K562 (cell line): ENCODE results near the gene GTF3C4.

Source experiments
- ATF7 ChIP-seq: fragments of 450-650 bp; IDR thresholded peaks from 2 replicates; pipeline ENCODE4 v1.7.1; 2014; ENCODE audit warnings: mild to moderate bottlenecking, moderate library complexity
- BACH1 ChIP-seq: fragments of 200-800 bp; sonication (Bioruptor generic); IDR thresholded peaks from 2 replicates; pipeline ENCODE4 v1.6.1; 2016; ENCODE audit warnings: missing genetic modification characterization, missing compliant biosample characterization
- LARP7 ChIP-seq: fragments of 450-650 bp; IDR thresholded peaks from 2 replicates; pipeline ENCODE4 v1.6.1; 2016
- NCOA2 ChIP-seq, 2 experiments: fragments of 450-650 bp; IDR thresholded peaks; 2 replicates each; pipeline ENCODE4 v1.6.1; 2018; ENCODE audit warnings: mild to moderate bottlenecking in 2 of 2, moderate library complexity in 1 of 2; ENCODE audit not compliant: partially characterized antibody in 2 of 2
- NFXL1 ChIP-seq: fragments of 450-650 bp; formaldehyde crosslinking; IDR thresholded peaks from 2 replicates; pipeline ENCODE4 v1.4.0; 2021; ENCODE audit warnings: mild to moderate bottlenecking
- TCF7L2 ChIP-seq: fragments of 150-350 bp; IDR thresholded peaks from 2 replicates; pipeline ENCODE4 v1.6.1; 2016; ENCODE audit warnings: low read depth, mild to moderate bottlenecking, low read length, moderate library complexity
- ZFP1 ChIP-seq: fragments of 450-650 bp; formaldehyde crosslinking; IDR thresholded peaks from 2 replicates; pipeline ENCODE4 v1.4.0; 2020; ENCODE audit warnings: mild to moderate bottlenecking, mixed read lengths
- ZNF165 ChIP-seq: fragments of 250-450 bp; sonication (Bioruptor Pico); IDR thresholded peaks from 2 replicates; pipeline ENCODE4 v1.4.0; 2020; ENCODE audit warnings: borderline replicate concordance
- TF ChIP-seq, protein P1 (sequence below), 3 experiments: IDR thresholded peaks in 2 of 3; conservative IDR thresholded peaks in 1 of 3; 2 replicates each; pipeline ENCODE4 v1.5.1; 2011 to 2012; ENCODE audit warnings: low read length in 3 of 3, mild to moderate bottlenecking in 3 of 3, control low read depth in 2 of 3, improper control_type of control experiment in 1 of 3, inconsistent platforms in 1 of 3, low read depth in 1 of 3, mixed read lengths in 1 of 3, moderate library complexity in 1 of 3; ENCODE audit not compliant: insufficient read depth in 2 of 3
- TF ChIP-seq, protein P2 (sequence below): sonication (generic); formaldehyde crosslinking; IDR thresholded peaks from 2 replicates; pipeline ENCODE4 v1.8.1; 2023; ENCODE audit warnings: missing genetic modification reagents, mild to moderate bottlenecking, borderline replicate concordance

DNA sequence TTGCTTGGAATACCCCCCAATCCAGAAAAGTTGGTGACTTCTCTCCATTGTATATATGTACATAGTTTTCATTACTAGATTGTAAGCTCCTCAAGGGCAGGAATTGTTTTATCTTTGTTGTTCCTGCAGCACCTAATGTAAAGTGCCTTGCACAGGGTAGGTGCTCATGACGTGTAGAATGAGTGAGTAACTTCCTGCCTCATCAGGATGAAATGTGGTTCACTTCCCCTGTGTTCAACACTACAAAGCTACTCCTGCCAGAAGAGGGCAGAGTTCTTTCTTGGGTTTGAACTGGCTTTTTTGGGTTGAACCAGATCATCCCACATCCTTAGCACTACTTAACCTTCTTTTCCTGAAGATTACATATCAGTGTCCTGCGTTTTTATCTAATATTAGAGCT, 23.9 kb downstream of the GTF3C4 start:
- TF ChIP-seq LARP7 (no peak), ZNF165 (CRISPR knock-in tag) (no peak), BACH1 (tag) (no peak), ZFP1 (CRISPR knock-in tag) (no peak), NFXL1 (CRISPR knock-in tag) (no peak), TCF7L2 (no peak), NCOA2 (IDR thresholded peaks at IDR 0.05; ENCODE audit: partially characterized antibody in 2 of 2) (no peak), ATF7 (no peak)
- TF ChIP-seq, protein P1, sequence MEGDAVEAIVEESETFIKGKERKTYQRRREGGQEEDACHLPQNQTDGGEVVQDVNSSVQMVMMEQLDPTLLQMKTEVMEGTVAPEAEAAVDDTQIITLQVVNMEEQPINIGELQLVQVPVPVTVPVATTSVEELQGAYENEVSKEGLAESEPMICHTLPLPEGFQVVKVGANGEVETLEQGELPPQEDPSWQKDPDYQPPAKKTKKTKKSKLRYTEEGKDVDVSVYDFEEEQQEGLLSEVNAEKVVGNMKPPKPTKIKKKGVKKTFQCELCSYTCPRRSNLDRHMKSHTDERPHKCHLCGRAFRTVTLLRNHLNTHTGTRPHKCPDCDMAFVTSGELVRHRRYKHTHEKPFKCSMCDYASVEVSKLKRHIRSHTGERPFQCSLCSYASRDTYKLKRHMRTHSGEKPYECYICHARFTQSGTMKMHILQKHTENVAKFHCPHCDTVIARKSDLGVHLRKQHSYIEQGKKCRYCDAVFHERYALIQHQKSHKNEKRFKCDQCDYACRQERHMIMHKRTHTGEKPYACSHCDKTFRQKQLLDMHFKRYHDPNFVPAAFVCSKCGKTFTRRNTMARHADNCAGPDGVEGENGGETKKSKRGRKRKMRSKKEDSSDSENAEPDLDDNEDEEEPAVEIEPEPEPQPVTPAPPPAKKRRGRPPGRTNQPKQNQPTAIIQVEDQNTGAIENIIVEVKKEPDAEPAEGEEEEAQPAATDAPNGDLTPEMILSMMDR (IDR thresholded peaks at IDR 0.05 in 2 of 3, conservative IDR thresholded peaks at IDR 0.05 in 1 of 3; ENCODE audit: insufficient read depth in 2 of 3, low read depth in 1 of 3, low read length in 3 of 3) = peak; percentile 5 to 31 (median 21); a peak in 2 of 6 replicates
- TF ChIP-seq, protein P2, sequence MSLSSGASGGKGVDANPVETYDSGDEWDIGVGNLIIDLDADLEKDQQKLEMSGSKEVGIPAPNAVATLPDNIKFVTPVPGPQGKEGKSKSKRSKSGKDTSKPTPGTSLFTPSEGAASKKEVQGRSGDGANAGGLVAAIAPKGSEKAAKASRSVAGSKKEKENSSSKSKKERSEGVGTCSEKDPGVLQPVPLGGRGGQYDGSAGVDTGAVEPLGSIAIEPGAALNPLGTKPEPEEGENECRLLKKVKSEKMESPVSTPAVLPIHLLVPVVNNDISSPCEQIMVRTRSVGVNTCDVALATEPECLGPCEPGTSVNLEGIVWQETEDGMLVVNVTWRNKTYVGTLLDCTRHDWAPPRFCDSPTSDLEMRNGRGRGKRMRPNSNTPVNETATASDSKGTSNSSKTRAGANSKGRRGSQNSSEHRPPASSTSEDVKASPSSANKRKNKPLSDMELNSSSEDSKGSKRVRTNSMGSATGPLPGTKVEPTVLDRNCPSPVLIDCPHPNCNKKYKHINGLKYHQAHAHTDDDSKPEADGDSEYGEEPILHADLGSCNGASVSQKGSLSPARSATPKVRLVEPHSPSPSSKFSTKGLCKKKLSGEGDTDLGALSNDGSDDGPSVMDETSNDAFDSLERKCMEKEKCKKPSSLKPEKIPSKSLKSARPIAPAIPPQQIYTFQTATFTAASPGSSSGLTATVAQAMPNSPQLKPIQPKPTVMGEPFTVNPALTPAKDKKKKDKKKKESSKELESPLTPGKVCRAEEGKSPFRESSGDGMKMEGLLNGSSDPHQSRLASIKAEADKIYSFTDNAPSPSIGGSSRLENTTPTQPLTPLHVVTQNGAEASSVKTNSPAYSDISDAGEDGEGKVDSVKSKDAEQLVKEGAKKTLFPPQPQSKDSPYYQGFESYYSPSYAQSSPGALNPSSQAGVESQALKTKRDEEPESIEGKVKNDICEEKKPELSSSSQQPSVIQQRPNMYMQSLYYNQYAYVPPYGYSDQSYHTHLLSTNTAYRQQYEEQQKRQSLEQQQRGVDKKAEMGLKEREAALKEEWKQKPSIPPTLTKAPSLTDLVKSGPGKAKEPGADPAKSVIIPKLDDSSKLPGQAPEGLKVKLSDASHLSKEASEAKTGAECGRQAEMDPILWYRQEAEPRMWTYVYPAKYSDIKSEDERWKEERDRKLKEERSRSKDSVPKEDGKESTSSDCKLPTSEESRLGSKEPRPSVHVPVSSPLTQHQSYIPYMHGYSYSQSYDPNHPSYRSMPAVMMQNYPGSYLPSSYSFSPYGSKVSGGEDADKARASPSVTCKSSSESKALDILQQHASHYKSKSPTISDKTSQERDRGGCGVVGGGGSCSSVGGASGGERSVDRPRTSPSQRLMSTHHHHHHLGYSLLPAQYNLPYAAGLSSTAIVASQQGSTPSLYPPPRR = no peak
